Skeletal muscle tissue (tissue), 4 donors: Measurements from ENCODE around the gene FIZ1. TPM values are rescaled to one million over a fixed set of nuclear protein-coding genes. Genes with fewer than 3 reads are reported as not detected.

ENCODE experiments used
- H3K27ac ChIP-seq: one replicate; pipeline ENCODE4 v1.7.0; 2013; ENCODE audit warnings: mild to moderate bottlenecking, low read depth, low read length, inconsistent platforms
- H3K27me3 ChIP-seq, 3 donors: one replicate each; pipeline ENCODE4 v1.7.0; 2013; ENCODE audit warnings: low read length in 3 of 3; ENCODE audit not compliant: control insufficient read depth in 3 of 3, insufficient read depth in 3 of 3
- H3K36me3 ChIP-seq, 3 donors: one replicate each; pipeline ENCODE4 v1.7.0; 2013; ENCODE audit warnings: low read length in 3 of 3; ENCODE audit not compliant: control insufficient read depth in 3 of 3, insufficient read depth in 3 of 3
- H3K4me1 ChIP-seq, 3 donors: one replicate each; pipeline ENCODE4 v1.7.0; 2013; ENCODE audit warnings: low read length in 3 of 3, mild to moderate bottlenecking in 3 of 3; ENCODE audit not compliant: control insufficient read depth in 3 of 3, insufficient read depth in 3 of 3
- H3K4me3 ChIP-seq, 3 donors: one replicate each; pipeline ENCODE4 v1.7.0; 2013; ENCODE audit warnings: low read length in 3 of 3
- H3K9ac ChIP-seq, 3 donors: one replicate each; pipeline ENCODE4 v1.7.0; 2013; ENCODE audit warnings: low read length in 3 of 3, mild to moderate bottlenecking in 3 of 3, moderate library complexity in 2 of 3, low read depth in 1 of 3
- H3K9me3 ChIP-seq, 3 donors: one replicate each; pipeline ENCODE4 v1.7.0; 2013; ENCODE audit warnings: low read length in 3 of 3; ENCODE audit not compliant: control insufficient read depth in 3 of 3
- total RNA-seq: library from RNA; depleted of rRNA; stranded (reverse); fragments of >200 nt; gene quantifications from one replicate; pipeline ENCODE4 v1.2.3, GENCODE V29; 2014
- donor health status: Osteomylitis.

The FIZ1 gene
- total RNA-seq: under 0.01 TPM

GRCh38 chr19:55599468-55599841 is at the start of gene FIZ1:
Gene FIZ1 (minus strand): TSS chr19:55599517. CDS start chr19:55597865, 1,652 bp downstream.
- H3K27ac ChIP-seq: peak within 1 kb of the TSS; percentile 98
- H3K27me3 ChIP-seq: no peaks in the 10 kb centered on the region
- peaks cover 8 to 22% (median 17%) of the 10 kb centered on the region in 3 donors for H3K36me3 ChIP-seq
- no peaks in the 10 kb centered on the region for H3K9me3 ChIP-seq
- peak within 1 kb of the TSS; percentile 93 to 95 (median 94) for H3K9ac ChIP-seq
- peaks cover 15 to 21% (median 17%) of the 10 kb centered on the region in 3 donors for H3K4me1 ChIP-seq
- H3K4me3 ChIP-seq: peak within 1 kb of the TSS; percentile 79 to 95 (median 93)

GRCh38 chr19:55648585-55649267 is 49.4 kb upstream of the FIZ1 start:
- H3K9ac ChIP-seq: peak overlapping the region; percentile 80 to 88 (median 87)
- no peaks in the 10 kb centered on the region for H3K27me3 ChIP-seq
- H3K27ac ChIP-seq: peak overlapping the region; percentile 60
- H3K4me3 ChIP-seq: peak overlapping the region; percentile 78 to 87 (median 85)
- peaks cover 32 to 40% (median 35%) of the 10 kb centered on the region in 3 donors for H3K4me1 ChIP-seq
- H3K9me3 ChIP-seq: no peaks in the 10 kb centered on the region
- H3K36me3 ChIP-seq: peaks cover 12 to 16% (median 14%) of the 10 kb centered on the region in 3 donors

- H3K4me1 ChIP-seq: peaks cover 36 to 44% (median 38%) of the 10 kb centered on the region in 3 donors
- H3K27me3 ChIP-seq: no peaks in the 10 kb centered on the region
- H3K27ac ChIP-seq: peak within 1 kb of the TSS; percentile 60
- peaks cover 12 to 16% (median 14%) of the 10 kb centered on the region in 3 donors for H3K36me3 ChIP-seq
- H3K4me3 ChIP-seq: peak within 1 kb of the TSS; percentile 78 to 87 (median 85)
- peak within 1 kb of the TSS; percentile 80 to 88 (median 87) for H3K9ac ChIP-seq
- H3K9me3 ChIP-seq: no peaks in the 10 kb centered on the region
Measured at GRCh38 chr19:55647732-55648584, 48.6 kb upstream of the FIZ1 start, which contains the start of gene CCDC106. Gene CCDC106 (plus strand): TSS chr19:55648212. CDS start chr19:55649047, 835 bp downstream.

GRCh38 chr19:55646889-55647731 is 47.8 kb upstream of the FIZ1 start:
- H3K9ac ChIP-seq: peak overlapping the region; percentile 80 to 88 (median 87)
- peaks cover 45 to 51% (median 46%) of the 10 kb centered on the region in 3 donors for H3K4me1 ChIP-seq
- no peaks in the 10 kb centered on the region for H3K9me3 ChIP-seq
- peaks cover 12 to 15% (median 14%) of the 10 kb centered on the region in 3 donors for H3K36me3 ChIP-seq
- H3K27ac ChIP-seq: peak overlapping the region; percentile 60
- H3K4me3 ChIP-seq: peak overlapping the region; percentile 78 to 87 (median 85)
- H3K27me3 ChIP-seq: no peaks in the 10 kb centered on the region

GRCh38 chr19:55645512-55645881 is 46.2 kb upstream of the FIZ1 start:
- H3K27me3 ChIP-seq: no peaks in the 10 kb centered on the region
- peaks cover 52 to 56% (median 55%) of the 10 kb centered on the region in 3 donors for H3K4me1 ChIP-seq
- H3K4me3 ChIP-seq: no peak overlapping the region
- no peak overlapping the region for H3K27ac ChIP-seq
- H3K36me3 ChIP-seq: peaks cover 10 to 14% (median 12%) of the 10 kb centered on the region in 3 donors
- H3K9ac ChIP-seq: no peak overlapping the region
- no peaks in the 10 kb centered on the region for H3K9me3 ChIP-seq

GRCh38 chr19:55644842-55645511 is 45.7 kb upstream of the FIZ1 start:
- peak overlapping the region in 1 of 3 donors; percentile 78 for H3K9ac ChIP-seq
- no peaks in the 10 kb centered on the region for H3K9me3 ChIP-seq
- H3K27me3 ChIP-seq: no peaks in the 10 kb centered on the region
- peak overlapping the region in 1 of 3 donors; percentile 82 for H3K4me3 ChIP-seq
- H3K36me3 ChIP-seq: peaks cover 10 to 14% (median 10%) of the 10 kb centered on the region in 3 donors
- peaks cover 57 to 61% (median 60%) of the 10 kb centered on the region in 3 donors for H3K4me1 ChIP-seq
- no peak overlapping the region for H3K27ac ChIP-seq

GRCh38 chr19:55644191-55644833 is 45.0 kb upstream of the FIZ1 start:
- Histone ChIP-seq H3K9ac (peak overlapping the region; percentile 78 to 87 (median 82)), H3K27ac (peak overlapping the region; percentile 65), H3K36me3 (peaks cover 10 to 14% (median 10%) of the 10 kb centered on the region in 3 donors), H3K9me3 (no peaks in the 10 kb centered on the region), H3K4me1 (peaks cover 57 to 63% (median 63%) of the 10 kb centered on the region in 3 donors), H3K4me3 (peak overlapping the region; percentile 81 to 82 (median 81)), H3K27me3 (no peaks in the 10 kb centered on the region)

GRCh38 chr19:55643887-55644176 is 44.5 kb upstream of the FIZ1 start:
- H3K4me1 ChIP-seq: peaks cover 58 to 63% (median 63%) of the 10 kb centered on the region in 3 donors
- peak overlapping the region; percentile 81 to 82 (median 81) for H3K4me3 ChIP-seq
- peak overlapping the region; percentile 65 for H3K27ac ChIP-seq

More at GRCh38 chr19:55643887-55644176, 44.5 kb upstream of the FIZ1 start:
- Histone ChIP-seq H3K36me3 (peaks cover 10 to 14% (median 10%) of the 10 kb centered on the region in 3 donors), H3K9ac (peak overlapping the region; percentile 78 to 87 (median 82)), H3K27me3 (no peaks in the 10 kb centered on the region), H3K9me3 (no peaks in the 10 kb centered on the region)
